Measurements from ENCODE around the gene PLET1. TPM values are rescaled to one million over a fixed set of nuclear protein-coding genes. Genes with fewer than 3 reads are reported as not detected.

Gene PLET1
- total RNA-seq, 2 experiments from 2014 or later: not detected

DNA sequence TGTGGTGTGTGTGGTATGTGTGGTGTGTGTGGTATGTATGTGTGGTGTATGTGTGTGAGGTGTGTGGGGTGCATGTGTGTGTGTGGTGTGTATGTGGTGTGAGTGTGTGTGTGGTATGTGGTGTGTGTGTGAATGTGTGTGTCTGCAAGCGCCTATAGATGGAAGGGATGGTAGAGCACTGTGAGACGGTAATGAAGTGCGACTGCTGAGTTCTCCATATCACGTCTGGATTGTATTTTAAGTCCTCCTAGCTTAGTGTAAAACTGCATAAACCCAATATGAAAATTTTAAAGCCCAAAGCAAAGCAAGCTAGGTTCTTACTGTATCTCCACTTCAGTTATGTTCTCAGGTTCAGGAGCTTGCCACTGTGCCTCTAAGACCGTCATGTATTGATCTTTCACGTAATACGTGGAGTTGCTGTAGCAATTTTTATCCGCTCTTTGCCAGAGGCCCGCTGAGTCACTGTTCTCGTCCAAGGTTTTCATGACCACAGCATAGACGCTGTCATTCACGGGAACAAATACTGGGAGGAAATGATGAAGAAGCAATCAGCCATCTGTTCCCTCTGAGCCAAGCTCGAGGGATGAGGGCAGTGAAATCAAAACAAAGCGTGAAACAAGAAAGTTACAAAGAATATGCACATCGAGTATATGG is 5.5 kb downstream of the PLET1 start:
- POLR2A ChIA-PET: no interaction called here
- no peak for DNase-seq (ENCODE audit: low spot score)
- BruUV-seq (replicated peaks): no TSS peak
- Histone ChIP-seq H3K36me3 (ENCODE audit: insufficient read depth, low read length) (no peaks in the 10 kb centered on the region), H3K9me2 (ENCODE audit: insufficient read depth, low read length) (no peaks in the 10 kb centered on the region), H3K79me2 (ENCODE audit: insufficient read depth, low read depth, low read length) (no peaks in the 10 kb centered on the region), H2AFZ (ENCODE audit: low read length) (no peak overlapping the region), H3K4me2 (ENCODE audit: low read length) (no peak overlapping the region), H3K4me3 (ENCODE audit: low read depth, low read length, poor library complexity, severe bottlenecking) (no peak overlapping the region), H4K20me1 (ENCODE audit: insufficient read depth, low read length) (no peaks in the 10 kb centered on the region), H3K27ac (ENCODE audit: low read depth, low read length, poor library complexity, severe bottlenecking) (no peak overlapping the region), H3K9me3 (ENCODE audit: low read length) (no peaks in the 10 kb centered on the region), H3K4me1 (ENCODE audit: insufficient read depth, low read length, poor library complexity, severe bottlenecking) (no peaks in the 10 kb centered on the region)
- intact Hi-C loops (cut with micrococcal nuclease; ENCODE audit: unreplicated experiment): no loop called here
- TF ChIP-seq, protein P1, sequence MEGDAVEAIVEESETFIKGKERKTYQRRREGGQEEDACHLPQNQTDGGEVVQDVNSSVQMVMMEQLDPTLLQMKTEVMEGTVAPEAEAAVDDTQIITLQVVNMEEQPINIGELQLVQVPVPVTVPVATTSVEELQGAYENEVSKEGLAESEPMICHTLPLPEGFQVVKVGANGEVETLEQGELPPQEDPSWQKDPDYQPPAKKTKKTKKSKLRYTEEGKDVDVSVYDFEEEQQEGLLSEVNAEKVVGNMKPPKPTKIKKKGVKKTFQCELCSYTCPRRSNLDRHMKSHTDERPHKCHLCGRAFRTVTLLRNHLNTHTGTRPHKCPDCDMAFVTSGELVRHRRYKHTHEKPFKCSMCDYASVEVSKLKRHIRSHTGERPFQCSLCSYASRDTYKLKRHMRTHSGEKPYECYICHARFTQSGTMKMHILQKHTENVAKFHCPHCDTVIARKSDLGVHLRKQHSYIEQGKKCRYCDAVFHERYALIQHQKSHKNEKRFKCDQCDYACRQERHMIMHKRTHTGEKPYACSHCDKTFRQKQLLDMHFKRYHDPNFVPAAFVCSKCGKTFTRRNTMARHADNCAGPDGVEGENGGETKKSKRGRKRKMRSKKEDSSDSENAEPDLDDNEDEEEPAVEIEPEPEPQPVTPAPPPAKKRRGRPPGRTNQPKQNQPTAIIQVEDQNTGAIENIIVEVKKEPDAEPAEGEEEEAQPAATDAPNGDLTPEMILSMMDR (conservative IDR thresholded peaks at IDR 0.05; ENCODE audit: low read length): no peak
- no peak for TF ChIP-seq EZH2phosphoT487 (IDR thresholded peaks at IDR 0.05; ENCODE audit: borderline replicate concordance, low read depth, low read length)
- CTCF ChIA-PET (ENCODE audit: unreplicated experiment): interaction anchor here (0.6 kb wide), 1 partner anchor 665 kb away, joined by 3 read pairs; no protein-coding TSS in a partner anchor

DNA sequence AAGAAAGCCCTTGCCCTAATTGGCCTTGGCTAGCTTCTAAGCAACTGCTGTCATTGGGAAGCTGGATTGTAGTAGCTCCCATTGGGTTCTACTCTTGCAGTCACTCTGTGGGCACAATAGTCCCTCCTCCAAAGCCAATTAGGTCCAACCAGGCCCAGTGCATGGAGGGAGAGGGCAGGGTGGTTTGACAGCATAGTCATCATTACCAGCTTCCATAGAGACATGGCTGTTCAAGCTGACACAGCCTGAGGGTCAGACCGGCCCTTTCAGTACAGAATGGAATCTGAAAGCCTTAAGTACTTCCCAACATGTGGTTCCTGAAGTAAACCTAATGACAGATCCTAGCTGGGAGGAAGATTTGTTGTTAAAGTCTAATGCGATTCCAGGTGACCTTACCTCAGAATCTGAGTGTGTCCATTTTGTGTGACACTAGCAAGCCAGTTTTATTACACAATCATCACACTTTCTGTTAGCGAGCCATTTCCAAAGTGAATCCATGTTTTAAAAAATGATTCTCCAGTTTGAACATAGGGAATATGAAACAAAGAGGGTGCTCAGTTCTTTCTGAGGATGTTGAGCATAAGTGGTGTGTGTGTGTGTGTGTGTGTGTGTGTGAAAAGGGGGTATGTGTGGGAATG is 6.9 kb downstream of the PLET1 start:
- Histone ChIP-seq H3K4me2 (ENCODE audit: low read length) (no peak overlapping the region), H3K4me1 (ENCODE audit: insufficient read depth, low read length, poor library complexity, severe bottlenecking) (no peaks in the 10 kb centered on the region), H3K79me2 (ENCODE audit: insufficient read depth, low read depth, low read length) (no peaks in the 10 kb centered on the region), H4K20me1 (ENCODE audit: insufficient read depth, low read length) (no peaks in the 10 kb centered on the region), H3K9me3 (ENCODE audit: low read length) (no peaks in the 10 kb centered on the region), H2AFZ (ENCODE audit: low read length) (no peak overlapping the region), H3K9me2 (ENCODE audit: insufficient read depth, low read length) (no peaks in the 10 kb centered on the region), H3K27ac (ENCODE audit: low read depth, low read length, poor library complexity, severe bottlenecking) (no peak overlapping the region), H3K4me3 (ENCODE audit: low read depth, low read length, poor library complexity, severe bottlenecking) (no peak overlapping the region), H3K36me3 (ENCODE audit: insufficient read depth, low read length) (no peaks in the 10 kb centered on the region)
- BruUV-seq (replicated peaks): no TSS peak
- intact Hi-C loops (cut with micrococcal nuclease; ENCODE audit: unreplicated experiment): no loop called here
- ChIA-PET POLR2A (interaction anchor here (1.0 to 1.1 kb wide), 2 partner anchors 11 to 17 kb away, joined by 3 read pairs; no protein-coding TSS in a partner anchor), CTCF (ENCODE audit: unreplicated experiment) (no interaction called here)
- TF ChIP-seq, protein P1 (conservative IDR thresholded peaks at IDR 0.05; ENCODE audit: low read length): no peak
- TF ChIP-seq EZH2phosphoT487 (IDR thresholded peaks at IDR 0.05; ENCODE audit: borderline replicate concordance, low read depth, low read length): no peak
- DNase-seq (ENCODE audit: low spot score): no peak
